Endodermal cell (in vitro differentiated cells): Measurements from ENCODE around the gene COMMD1. TPM values are rescaled to one million over a fixed set of nuclear protein-coding genes. Genes with fewer than 3 reads are reported as not detected.

Experiments
- DNase-seq: peaks from one replicate; pipeline ENCODE4 v3.0.0-alpha.2; 2017
- H3K27ac ChIP-seq: 2 replicates; pipeline ENCODE4 v1.5.1; 2013; ENCODE audit warnings: mild to moderate bottlenecking, low read depth, low read length, moderate library complexity
- H3K27me3 ChIP-seq: 2 replicates; pipeline ENCODE4 v1.6.1; 2013; ENCODE audit warnings: mild to moderate bottlenecking, low read length, moderate library complexity; ENCODE audit not compliant: insufficient read depth, control insufficient read depth, poor library complexity, severe bottlenecking
- H3K36me3 ChIP-seq: 2 replicates; pipeline ENCODE4 v1.7.0; 2013; ENCODE audit warnings: mild to moderate bottlenecking, low read length, moderate library complexity; ENCODE audit not compliant: control insufficient read depth, insufficient read depth
- H3K4me1 ChIP-seq: one replicate; pipeline ENCODE4 v1.7.0; 2013; ENCODE audit warnings: low read length; ENCODE audit not compliant: control insufficient read depth, insufficient read depth
- H3K4me3 ChIP-seq: 2 replicates; pipeline ENCODE4 v1.5.1; 2013; ENCODE audit warnings: mild to moderate bottlenecking, low read length, moderate library complexity
- H3K9ac ChIP-seq: 2 replicates; pipeline ENCODE4 v1.6.1; 2013; ENCODE audit warnings: mild to moderate bottlenecking, low read length, moderate library complexity; ENCODE audit not compliant: poor library complexity, severe bottlenecking; ENCODE audit errors: extremely low read depth
- H3K9me3 ChIP-seq: 2 replicates; pipeline ENCODE4 v1.6.1; 2013; ENCODE audit warnings: mild to moderate bottlenecking, low read length, moderate library complexity; ENCODE audit not compliant: control insufficient read depth
- H3K27ac Mint-ChIP-seq: 2 replicates; pipeline ENCODE4 v1.8.0; 2020; ENCODE audit warnings: mixed read lengths
- H3K27me3 Mint-ChIP-seq: 2 replicates; pipeline ENCODE4 v1.8.0; 2021; ENCODE audit warnings: mild to moderate bottlenecking, mixed read lengths; ENCODE audit not compliant: insufficient read depth
- H3K36me3 Mint-ChIP-seq: 2 replicates; pipeline ENCODE4 v1.8.0; 2020; ENCODE audit warnings: low read depth, mixed read lengths
- H3K4me1 Mint-ChIP-seq: 2 replicates; pipeline ENCODE4 v1.8.0; 2020; ENCODE audit warnings: mixed read lengths
- H3K4me3 Mint-ChIP-seq: 2 replicates; pipeline ENCODE4 v1.8.0; 2020; ENCODE audit warnings: mild to moderate bottlenecking, moderate library complexity, mixed read lengths
- H3K9me3 Mint-ChIP-seq: 2 replicates; pipeline ENCODE4 v1.8.0; 2020; ENCODE audit warnings: mild to moderate bottlenecking, mixed read lengths
- CTCF ChIP-seq: fragments of 200-600 bp; sonication (generic); conservative IDR thresholded peaks from 2 replicates; pipeline ENCODE4 v1.5.0; 2021; ENCODE audit warnings: antibody characterized with exemption, mild to moderate bottlenecking
- WGBS, 2 experiments: methylation state at CpG; one replicate each; pipeline versions ENCODE4 v1.1.5 to v1.1.7; 2013; ENCODE audit warnings: missing lambda C conversion rate in 2 of 2, mixed read lengths in 1 of 2; ENCODE audit not compliant: insufficient coverage in 1 of 2, insufficient read length in 1 of 2; 5-methylcytosine and 5-hydroxymethylcytosine counted together
- total RNA-seq, 2 donors: library from RNA; stranded (reverse); fragmentation: NEBNext Ultra II Directional in 1 of 2; extraction: Animal tissue kit (Norgen Biotek cat#: 25700) in 1 of 2; gene quantifications; 2 replicates in 1 of 2; 3 replicates in 1 of 2; pipeline ENCODE4 v1.2.1, GENCODE V29; 2021

Gene COMMD1
- total RNA-seq, 2 donors from 2014 or later, result 27.8 to 28.4 TPM

GRCh38 chr2:62142054-62142453, 236.6 kb downstream of the COMMD1 start:
- H3K4me1 Mint-ChIP-seq, result peaks cover 16% of the 10 kb centered on the region
- Histone ChIP-seq H3K4me1 (peaks cover 2% of the 10 kb centered on the region), H3K9ac (no peak overlapping the region), H3K4me3 (no peak overlapping the region), H3K27ac (no peak overlapping the region), H3K27me3 (no peaks in the 10 kb centered on the region), H3K36me3 (no peaks in the 10 kb centered on the region), H3K9me3 (no peaks in the 10 kb centered on the region)
- H3K4me3 Mint-ChIP-seq, result no peak overlapping the region
- WGBS, 2 experiments, result 95 to 98% methylated on average over 2 to 4 of the region's 4 CpGs
- no peaks in the 10 kb centered on the region for H3K36me3 Mint-ChIP-seq
- no peak for TF ChIP-seq CTCF
- no peak for DNase-seq
- H3K27me3 Mint-ChIP-seq, result peaks cover 15% of the 10 kb centered on the region
- H3K27ac Mint-ChIP-seq, result no peak overlapping the region
- H3K9me3 Mint-ChIP-seq, result no peaks in the 10 kb centered on the region

- Mint-ChIP-seq H3K27me3 (peaks cover 3% of the 10 kb centered on the region), H3K4me1 (peaks cover 11% of the 10 kb centered on the region), H3K36me3 (no peaks in the 10 kb centered on the region), H3K9me3 (no peaks in the 10 kb centered on the region), H3K27ac (no peak overlapping the region), H3K4me3 (no peak overlapping the region)
- TF ChIP-seq CTCF, result no peak
- Histone ChIP-seq H3K9me3 (no peaks in the 10 kb centered on the region), H3K27ac (no peak overlapping the region), H3K4me1 (peaks cover 2% of the 10 kb centered on the region), H3K4me3 (no peak overlapping the region), H3K27me3 (no peaks in the 10 kb centered on the region), H3K36me3 (no peaks in the 10 kb centered on the region), H3K9ac (no peak overlapping the region)
- DNase-seq, result no peak
Measured at GRCh38 chr2:62143696-62144095, 238.2 kb downstream of the COMMD1 start.

GRCh38 chr2:62144689-62145477, 239.4 kb downstream of the COMMD1 start:
- peaks cover 2% of the 10 kb centered on the region for H3K4me1 ChIP-seq
- Mint-ChIP-seq H3K36me3 (no peaks in the 10 kb centered on the region), H3K4me1 (peaks cover 11% of the 10 kb centered on the region), H3K27ac (peak overlapping the region; percentile 27), H3K9me3 (no peaks in the 10 kb centered on the region), H3K27me3 (no peaks in the 10 kb centered on the region), H3K4me3 (no peak overlapping the region)
- H3K36me3 ChIP-seq, result no peaks in the 10 kb centered on the region
- no peaks in the 10 kb centered on the region for H3K27me3 ChIP-seq
- no peak for TF ChIP-seq CTCF
- H3K27ac ChIP-seq, result no peak overlapping the region
- no peaks in the 10 kb centered on the region for H3K9me3 ChIP-seq
- DNase-seq, result no peak
- H3K9ac ChIP-seq, result no peak overlapping the region
- H3K4me3 ChIP-seq, result peak overlapping the region; percentile 19
- WGBS, 2 experiments, result 94% methylated on average over 2 to 5 of the region's 5 CpGs
